Embryonic facial prominence (tissue), 1 donor: ENCODE results near the gene DNAAF8.

Experiments
- DNase-seq: peaks from one replicate; pipeline ENCODE4 v3.0.0-alpha.2; 2016; ENCODE audit errors: extremely low spot score

DNAAF8 gene

GRCh38 chr16:4695473-4696171 is 38.7 kb upstream of the DNAAF8 start:
- no peak for DNase-seq

GRCh38 chr16:4696172-4696904 is 38.0 kb upstream of the DNAAF8 start:
- DNase-seq = no peak

- no peak for DNase-seq
These were observed 37.2 kb upstream of the DNAAF8 start for GRCh38 chr16:4696905-4697847.

- no peak for DNase-seq
These were observed 36.5 kb upstream of the DNAAF8 start for GRCh38 chr16:4697848-4698291.

- DNase-seq = no peak
These were observed 35.9 kb upstream of the DNAAF8 start for GRCh38 chr16:4698321-4699045.

- DNase-seq = no peak
These were observed 35.2 kb upstream of the DNAAF8 start for GRCh38 chr16:4699046-4699556.

- no peak for DNase-seq
These were observed 33.8 kb upstream of the DNAAF8 start for GRCh38 chr16:4700380-4700996.

- DNase-seq = no peak
These were observed 33.2 kb upstream of the DNAAF8 start for GRCh38 chr16:4700997-4701743.

- no peak for DNase-seq
These were observed 32.4 kb upstream of the DNAAF8 start for GRCh38 chr16:4701791-4702465.

GRCh38 chr16:4702466-4702808 is 31.9 kb upstream of the DNAAF8 start:
- DNase-seq = no peak

- no peak for DNase-seq
These were observed 30.4 kb upstream of the DNAAF8 start for GRCh38 chr16:4703906-4704305.

GRCh38 chr16:4704491-4704890 is 29.8 kb upstream of the DNAAF8 start:
- DNase-seq = no peak

- no peak for DNase-seq
These were observed 29.4 kb upstream of the DNAAF8 start for GRCh38 chr16:4704913-4705312.

GRCh38 chr16:4706871-4707270 is 27.5 kb upstream of the DNAAF8 start:
- DNase-seq = no peak

GRCh38 chr16:4709481-4709880 is 24.9 kb upstream of the DNAAF8 start:
- no peak for DNase-seq

- DNase-seq = no peak
These were observed 20.5 kb upstream of the DNAAF8 start for GRCh38 chr16:4713663-4714501.

GRCh38 chr16:4714996-4715395 is 19.3 kb upstream of the DNAAF8 start:
- no peak for DNase-seq

GRCh38 chr16:4718466-4718865 is 15.9 kb upstream of the DNAAF8 start:
- no peak for DNase-seq
